M059J (cell line): Measurements from ENCODE around the gene APPBP2. TPM values are rescaled to one million over a fixed set of nuclear protein-coding genes. Genes with fewer than 3 reads are reported as not detected.
A peak's percentile ranks its signal among the peaks of the same experiment; 100 is the strongest.
"Not testable (repeated sequence)": the region's sequence is repeated elsewhere in the genome, so short reads cannot be mapped to it uniquely, and the experiment has no call there.

Experiments
- DNase-seq: peaks from one replicate; pipeline ENCODE4 v3.0.0-alpha.2; 2012; ENCODE audit warnings: low read depth
- total RNA-seq: library from RNA; depleted of rRNA; stranded (reverse); fragments of >200 nt; shearing (Covaris generic); gene quantifications from 2 replicates; pipeline ENCODE4 v1.2.3, GENCODE V29; 2014

APPBP2 gene
- total RNA-seq, 1 experiment from 2014 or later, result 30.2 TPM

- peak; percentile 83 for DNase-seq
These were observed 90.5 kb downstream of the APPBP2 start for GRCh38 chr17:60435244-60436167.

GRCh38 chr17:60433021-60433997 is 92.7 kb downstream of the APPBP2 start:
- DNase-seq, result not testable (repeated sequence)

- not testable (repeated sequence) for DNase-seq
These were observed 95.5 kb downstream of the APPBP2 start for GRCh38 chr17:60430561-60430960.

DNA sequence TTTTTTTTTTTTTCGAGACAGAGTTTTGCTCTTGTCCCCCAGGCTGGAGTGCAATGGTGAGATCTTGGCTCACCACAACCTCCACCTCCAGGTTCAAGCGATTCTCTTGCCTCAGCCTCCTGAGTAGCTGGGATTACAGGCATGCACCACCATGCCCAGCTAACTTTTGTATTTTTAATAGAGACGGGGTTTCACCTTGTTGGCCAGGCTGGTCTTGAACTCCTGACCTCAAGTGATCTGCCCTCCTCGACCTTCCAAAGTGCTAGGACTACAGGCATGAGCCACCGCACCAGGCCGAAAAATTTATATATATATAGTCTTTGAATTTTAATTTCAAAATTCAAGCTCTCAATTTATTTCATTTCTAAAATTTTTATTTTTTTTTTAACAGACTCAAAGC is 97.6 kb downstream of the APPBP2 start:
- not testable (repeated sequence) for DNase-seq

DNA sequence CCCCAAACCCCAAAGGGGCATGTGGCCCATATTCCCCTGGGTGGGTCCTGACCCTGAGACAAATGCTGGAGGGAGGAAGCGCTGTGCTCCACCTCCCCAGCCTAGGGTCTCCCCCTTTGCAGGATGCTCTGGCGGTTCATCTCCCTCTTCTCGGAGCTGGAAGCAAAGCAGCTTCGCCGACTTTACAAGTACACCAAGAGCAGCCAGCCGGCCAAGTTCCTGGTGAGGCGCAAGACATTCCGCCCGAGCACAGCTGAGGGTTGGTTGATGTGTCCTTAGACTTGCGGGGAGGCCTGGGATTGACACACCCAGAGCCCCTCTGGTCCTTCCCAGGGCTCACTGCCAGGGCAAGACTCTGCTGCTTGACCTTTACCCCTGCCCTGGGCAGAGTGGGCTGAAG is 99.4 kb downstream of the APPBP2 start:
- no peak for DNase-seq

DNA sequence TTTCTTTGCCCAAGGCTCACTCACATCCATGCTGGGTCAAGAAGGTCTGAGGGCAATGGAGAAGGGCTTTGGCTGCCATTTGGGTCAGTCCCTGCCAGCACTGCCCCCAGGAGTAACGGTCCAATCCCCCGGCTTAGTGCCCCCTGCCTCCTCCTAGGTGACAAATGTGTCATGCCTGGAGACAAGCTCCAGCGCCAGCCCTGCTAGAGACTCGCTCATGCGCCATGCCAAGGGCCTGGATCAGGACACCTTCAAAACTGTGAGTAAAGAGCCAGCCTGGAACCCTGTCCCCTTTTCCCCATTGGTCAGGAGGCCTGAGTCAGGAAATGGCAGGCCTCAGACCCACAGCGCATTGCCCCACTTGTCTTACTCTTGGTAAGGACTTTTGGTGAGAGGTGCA is 100.4 kb downstream of the APPBP2 start:
- no peak for DNase-seq

- DNase-seq, result no peak
These were observed 102.2 kb downstream of the APPBP2 start for GRCh38 chr17:60423865-60424264.

DNA sequence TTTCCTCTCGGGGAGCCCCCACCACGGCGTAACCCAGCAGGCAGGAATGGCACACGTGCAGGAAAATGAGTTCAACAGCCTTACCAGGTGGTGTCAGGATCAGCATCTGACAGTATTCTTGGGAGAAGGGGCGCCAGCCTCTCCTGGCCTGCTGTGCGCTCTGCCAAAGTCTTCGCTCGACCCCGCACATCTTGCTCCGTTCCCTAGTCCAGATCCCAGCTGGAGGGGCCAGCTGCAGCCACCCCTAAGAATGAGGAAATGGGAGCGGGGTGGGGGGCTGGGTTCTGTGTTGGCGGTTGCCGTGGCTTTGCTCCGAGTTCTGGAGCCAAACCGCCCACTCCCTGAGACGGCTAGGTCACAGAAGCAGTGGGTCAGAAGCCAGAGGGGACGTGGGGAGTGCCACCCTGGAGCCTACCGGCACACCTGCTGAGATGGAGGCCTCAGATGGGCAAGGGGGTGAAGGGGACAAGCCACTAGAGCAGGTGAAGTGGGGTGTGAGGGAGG is 103.8 kb downstream of the APPBP2 start, which contains the start of gene CHCT1:
Gene CHCT1, plus strand, starts transcription at position 328 of the 504 bp plus-strand sequence. Its CDS starts 104 bp downstream, at position 432.
- DNase-seq, result no peak

GRCh38 chr17:60421273-60422161 is 104.5 kb downstream of the APPBP2 start:
- peak; percentile 56 for DNase-seq

GRCh38 chr17:60419875-60420274 is 106.2 kb downstream of the APPBP2 start:
- not testable (repeated sequence) for DNase-seq

DNA sequence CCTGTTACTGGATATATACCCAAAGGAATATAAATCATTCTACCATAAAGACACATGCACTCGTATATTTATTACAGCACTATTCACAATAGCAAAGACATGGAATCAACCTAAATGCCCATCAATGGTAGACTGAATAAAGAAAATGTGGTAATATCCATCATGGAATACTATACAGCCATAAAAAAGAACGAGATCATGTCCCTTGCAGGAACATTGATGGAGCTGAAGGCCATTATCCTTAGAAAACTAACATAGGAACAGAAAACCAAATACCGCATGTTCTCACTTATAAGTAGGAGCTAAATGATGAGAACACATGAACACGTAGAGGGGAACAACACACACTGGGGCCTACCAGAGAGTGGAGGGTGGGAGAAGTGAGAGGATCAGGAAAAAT is 107.0 kb downstream of the APPBP2 start:
- not testable (repeated sequence) for DNase-seq

DNA sequence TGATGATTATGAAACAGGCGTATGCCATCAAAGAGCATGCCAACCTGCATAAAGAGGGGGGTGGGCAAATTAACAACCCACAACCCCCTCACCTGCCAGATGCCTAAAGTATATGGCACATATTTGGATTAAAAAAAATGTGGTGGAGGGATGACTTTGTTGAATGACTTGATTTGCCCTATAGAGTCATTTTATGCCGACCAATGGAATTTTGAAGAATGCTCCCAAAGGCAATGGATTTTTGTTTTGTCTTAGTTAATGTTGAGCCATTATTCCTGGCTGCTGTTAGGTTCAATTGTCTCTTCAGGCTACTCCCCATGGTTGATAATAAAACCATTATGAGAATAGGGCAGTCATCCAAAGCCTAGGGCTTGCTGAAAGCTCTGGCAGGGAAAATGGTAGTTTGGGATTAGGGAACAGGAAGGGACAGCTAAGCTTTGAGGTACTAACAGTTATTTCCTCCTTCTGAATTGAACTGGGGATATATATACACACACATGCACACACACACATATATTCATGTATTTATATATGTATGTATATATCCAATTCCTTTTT is 109.6 kb downstream of the APPBP2 start:
- DNase-seq, result peak; percentile 17

DNA sequence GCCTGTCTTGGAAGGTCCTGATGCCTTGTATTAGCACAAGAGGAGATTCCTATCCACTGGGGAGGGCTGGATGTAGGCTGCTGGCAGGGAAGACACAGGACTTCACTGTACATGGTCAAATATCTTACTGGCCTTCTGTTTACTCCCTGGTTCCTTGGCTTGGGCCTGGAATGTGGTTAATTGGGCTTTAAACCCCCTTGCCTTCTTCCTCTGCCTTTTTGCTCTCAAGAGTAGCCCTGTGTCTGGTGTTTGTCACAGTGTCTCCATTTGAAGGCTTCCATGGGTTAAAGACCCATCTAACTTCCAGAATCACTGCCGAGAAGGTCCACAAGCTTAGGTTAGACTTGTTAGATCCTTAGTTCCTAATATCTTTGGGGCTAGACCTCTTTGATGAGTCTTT is 110.9 kb downstream of the APPBP2 start:
- no peak for DNase-seq

DNA sequence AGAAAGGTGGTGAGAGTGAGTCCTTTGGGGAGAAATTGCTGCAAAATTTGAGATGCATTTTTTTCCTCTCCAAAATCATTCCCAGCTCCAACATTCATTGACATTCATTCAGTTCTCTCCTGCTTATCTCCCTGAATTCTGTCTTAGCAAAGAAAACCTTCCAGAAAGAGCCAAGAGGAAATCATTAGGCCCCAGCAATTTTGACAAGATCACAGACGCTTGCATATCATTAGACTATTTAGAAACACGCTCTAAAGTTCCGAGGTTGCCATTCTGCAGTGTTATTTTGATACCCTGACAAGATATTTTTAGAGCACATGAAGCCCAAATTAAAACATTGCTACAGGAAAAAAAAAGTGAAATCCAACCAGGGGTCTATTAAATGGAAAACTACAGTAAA is 113.3 kb downstream of the APPBP2 start:
- no peak for DNase-seq

DNA sequence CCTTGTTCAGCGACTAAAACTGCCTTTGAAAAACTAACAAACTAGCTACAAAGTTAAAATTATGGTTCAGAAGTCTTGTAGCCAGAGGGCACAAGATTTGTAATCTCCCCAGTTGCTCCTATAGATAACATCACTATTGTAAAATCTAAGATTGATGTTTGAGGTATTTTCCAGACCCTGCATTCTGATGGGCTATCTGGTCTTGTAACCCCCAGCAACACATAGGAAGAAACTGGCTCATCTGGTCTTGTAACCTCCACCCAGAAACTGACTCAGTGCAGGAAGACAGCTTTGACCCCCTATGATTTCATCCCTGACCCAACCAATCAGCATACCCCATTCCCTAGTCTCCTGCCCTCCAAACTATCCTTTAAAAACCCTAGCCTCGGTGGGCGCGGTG is 116.0 kb downstream of the APPBP2 start:
- DNase-seq, result no peak

DNA sequence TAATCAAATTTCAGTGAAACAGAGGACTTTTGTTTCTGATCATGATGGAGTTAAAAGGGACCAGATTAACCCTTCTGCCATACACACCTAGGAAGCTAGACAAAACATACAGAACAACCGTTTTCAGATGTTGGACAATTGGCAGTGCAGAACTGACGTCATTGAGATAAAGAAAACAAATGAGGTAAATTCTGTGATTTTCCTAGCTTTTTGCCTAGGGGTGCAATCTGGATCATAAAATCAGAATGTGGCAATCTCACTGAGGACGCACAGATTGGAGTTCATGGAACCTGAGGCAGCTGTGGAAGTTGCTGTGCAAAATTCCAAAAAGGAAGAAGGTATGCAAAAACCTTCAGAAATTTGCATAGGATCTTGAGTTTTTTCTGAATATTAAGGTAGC is 119.2 kb downstream of the APPBP2 start:
- no peak for DNase-seq

DNA sequence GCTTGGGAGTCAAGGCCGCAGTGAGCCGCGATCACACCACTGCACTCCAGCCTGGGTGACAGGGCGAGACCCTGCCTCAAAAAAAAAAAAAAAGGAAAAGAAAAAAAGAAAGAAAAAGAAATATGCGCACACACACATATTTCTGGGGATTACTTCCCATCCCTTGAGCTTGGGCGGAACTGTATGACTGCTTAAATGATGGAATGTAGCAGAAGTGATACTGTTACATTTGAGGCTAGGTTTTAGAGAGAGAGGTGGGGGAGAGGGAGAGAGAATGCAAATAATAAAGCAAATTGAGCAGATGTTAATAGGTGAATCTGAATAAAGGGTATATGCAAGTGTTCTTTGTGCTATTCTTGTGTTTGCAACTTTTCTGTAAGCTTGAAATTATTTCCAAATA is 122.1 kb downstream of the APPBP2 start:
- DNase-seq, result no peak

DNA sequence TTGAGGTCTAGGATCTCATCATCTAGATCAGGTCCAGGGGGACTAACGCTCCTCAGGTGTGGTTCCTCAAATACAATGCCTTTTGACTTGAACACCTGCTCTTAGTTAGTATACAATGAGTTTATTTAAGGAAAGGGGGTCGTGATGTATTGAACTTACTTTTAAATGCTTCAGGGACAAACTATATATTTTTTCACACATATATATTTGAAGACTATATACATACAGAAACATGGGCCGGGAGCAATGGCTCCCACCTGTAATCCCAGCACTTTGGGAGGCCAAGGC is 122.6 kb downstream of the APPBP2 start:
- no peak for DNase-seq

DNA sequence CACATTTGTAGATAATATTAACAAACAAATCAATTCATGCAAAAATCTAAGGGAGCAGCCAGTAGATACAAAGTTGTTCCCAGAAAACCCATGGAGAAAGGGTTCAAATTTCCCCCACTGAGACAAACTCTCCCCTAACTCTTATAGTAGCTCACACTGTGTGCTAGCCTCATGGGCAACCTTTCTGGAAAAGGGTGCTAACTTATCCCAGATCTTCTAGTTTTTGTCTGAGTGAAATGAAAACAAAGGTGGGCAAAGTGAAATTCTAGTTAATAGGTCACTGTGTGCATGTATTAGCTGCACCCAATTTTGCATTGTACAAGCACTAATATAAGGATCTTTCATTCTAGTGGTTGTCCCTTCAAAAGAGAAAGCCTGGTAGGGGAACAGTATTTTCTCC is 124.2 kb downstream of the APPBP2 start:
- no peak for DNase-seq

GRCh38 chr17:60398227-60398959 is 127.6 kb downstream of the APPBP2 start:
- no peak for DNase-seq
